CD14-positive monocyte (primary cell): ENCODE results near the gene GLRA2. TPM values are rescaled to one million over a fixed set of nuclear protein-coding genes. Genes with fewer than 3 reads are reported as not detected.

Experiments
- DNase-seq, 3 donors: peaks; one replicate each; pipeline ENCODE4 v3.0.0-alpha.2; 2011 to 2022
- H2AFZ ChIP-seq: 2 replicates; pipeline ENCODE4 v1.6.0; 2012; ENCODE audit warnings: mild to moderate bottlenecking, low read depth, low read length, inconsistent platforms; ENCODE audit not compliant: insufficient read depth, poor library complexity, severe bottlenecking
- H3K27ac ChIP-seq, 2 donors: 1 replicate in 1 of 2; 2 replicates in 1 of 2; pipeline ENCODE4 v1.5.1; 2012 to 2013; ENCODE audit warnings: low read length in 2 of 2, control low read depth in 1 of 2, inconsistent platforms in 1 of 2, low read depth in 1 of 2, mild to moderate bottlenecking in 1 of 2
- H3K27me3 ChIP-seq, 2 donors: one replicate each; pipeline versions ENCODE4 v1.6.0 to v1.6.1; 2011 to 2013; ENCODE audit warnings: low read length in 2 of 2; ENCODE audit not compliant: control insufficient read depth in 2 of 2, insufficient read depth in 2 of 2
- H3K36me3 ChIP-seq, 2 donors: replicated peaks in 1 of 2; 1 replicate in 1 of 2; 2 replicates in 1 of 2; pipeline versions ENCODE4 v1.5.1 to v1.6.1; 2012 to 2013; ENCODE audit warnings: low read length in 2 of 2, control low read depth in 1 of 2, inconsistent platforms in 1 of 2, mild to moderate bottlenecking in 1 of 2; ENCODE audit not compliant: insufficient read depth in 2 of 2, control insufficient read depth in 1 of 2
- H3K4me1 ChIP-seq, 2 donors: 1 replicate in 1 of 2; 2 replicates in 1 of 2; pipeline versions ENCODE4 v1.5.1 to v1.6.1; 2012 to 2013; ENCODE audit warnings: low read length in 2 of 2, control low read depth in 1 of 2, inconsistent platforms in 1 of 2, mild to moderate bottlenecking in 1 of 2, moderate library complexity in 1 of 2; ENCODE audit not compliant: insufficient read depth in 2 of 2, control insufficient read depth in 1 of 2
- H3K4me2 ChIP-seq: replicated peaks from 2 replicates; pipeline ENCODE3; 2012; ENCODE audit warnings: low read length, moderate library complexity, mild to moderate bottlenecking; ENCODE audit not compliant: poor library complexity, severe bottlenecking; ENCODE audit errors: extremely low read depth
- H3K4me3 ChIP-seq, 3 experiments: fragments of 200-600 bp in 1 of 3; sonication (generic) in 1 of 3; replicated peaks in 1 of 3; 1 replicate in 2 of 3; 2 replicates in 1 of 3; pipeline ENCODE4 v1.5.1; 2011 to 2013; ENCODE audit warnings: low read length in 3 of 3, mild to moderate bottlenecking in 3 of 3, control low read depth in 2 of 3, low read depth in 2 of 3, inconsistent platforms in 1 of 3, moderate library complexity in 1 of 3
- H3K79me2 ChIP-seq: 2 replicates; pipeline ENCODE4 v1.6.0; 2012; ENCODE audit warnings: mild to moderate bottlenecking, control low read depth, inconsistent platforms, low read length, moderate library complexity; ENCODE audit not compliant: insufficient read depth
- H3K9ac ChIP-seq: 2 replicates; pipeline ENCODE4 v1.6.0; 2017; ENCODE audit warnings: low read length, mild to moderate bottlenecking; ENCODE audit not compliant: insufficient read depth, poor library complexity, severe bottlenecking
- H3K9me3 ChIP-seq, 2 donors: replicated peaks in 1 of 2; 1 replicate in 1 of 2; 2 replicates in 1 of 2; pipeline versions ENCODE4 v1.5.1 to v1.6.1; 2012 to 2013; ENCODE audit warnings: low read length in 2 of 2, control low read depth in 1 of 2; ENCODE audit not compliant: control insufficient read depth in 1 of 2, insufficient read depth in 1 of 2
- H4K20me1 ChIP-seq: 2 replicates; pipeline ENCODE4 v1.6.0; 2012; ENCODE audit warnings: mild to moderate bottlenecking, low read length, control low read depth, moderate library complexity; ENCODE audit not compliant: insufficient read depth
- H3K27ac Mint-ChIP-seq, 7 donors: one replicate each; pipeline ENCODE4 v1.8.0; 2020; ENCODE audit warnings: mild to moderate bottlenecking in 7 of 7, mixed read lengths in 7 of 7, moderate library complexity in 6 of 7, inconsistent platforms in 2 of 7
- H3K27me3 Mint-ChIP-seq, 3 donors: one replicate each; pipeline ENCODE4 v1.8.0; 2021 to 2022; ENCODE audit warnings: low read depth in 3 of 3, mild to moderate bottlenecking in 3 of 3, mixed read lengths in 3 of 3, moderate library complexity in 3 of 3, inconsistent platforms in 1 of 3
- H3K36me3 Mint-ChIP-seq, 2 donors: one replicate each; pipeline ENCODE4 v1.8.0; 2020; ENCODE audit warnings: mixed read lengths in 2 of 2, inconsistent platforms in 1 of 2, mild to moderate bottlenecking in 1 of 2
- H3K4me1 Mint-ChIP-seq: one replicate; pipeline ENCODE4 v1.8.0; 2020; ENCODE audit warnings: mild to moderate bottlenecking, mixed read lengths
- H3K4me3 Mint-ChIP-seq, 2 donors: one replicate each; pipeline ENCODE4 v1.8.0; 2020; ENCODE audit warnings: mild to moderate bottlenecking in 2 of 2, mixed read lengths in 2 of 2, moderate library complexity in 1 of 2
- H3K9me3 Mint-ChIP-seq, 7 donors: one replicate each; pipeline ENCODE4 v1.8.0; 2020 to 2022; ENCODE audit warnings: mixed read lengths in 7 of 7, mild to moderate bottlenecking in 6 of 7, moderate library complexity in 6 of 7, inconsistent platforms in 2 of 7
- CTCF ChIP-seq: fragments of 200-600 bp; IDR thresholded peaks from one replicate; pipeline ENCODE4 v1.8.0; 2022; ENCODE audit warnings: antibody characterized with exemption, mild to moderate bottlenecking
- WGBS: methylation state at CpG from one replicate; pipeline ENCODE4 v1.1.5; 2013; ENCODE audit warnings: missing lambda C conversion rate; ENCODE audit not compliant: insufficient coverage; 5-methylcytosine and 5-hydroxymethylcytosine counted together
- intact Hi-C, 2 donors: fragments of 100-400 bp; cut with micrococcal nuclease; formaldehyde crosslinking; loops; one replicate each; pipeline versions ENCODE4 v1.15.0 to v1.15.1; 2023
- polyA plus RNA-seq, 3 donors: library from polyadenylated mRNA; depleted of rRNA in 1 of 3; unstranded in 2 of 3; stranded (reverse) in 1 of 3; fragments of 300-500 nt in 2 of 3; fragments of >200 nt in 1 of 3; fragmentation: Illumina TruSeq in 2 of 3; gene quantifications; 1 replicate in 2 of 3; 2 replicates in 1 of 3; pipeline ENCODE4 v1.2.3, GENCODE V29; 2012 to 2021

Gene GLRA2
- polyA plus RNA-seq, 3 donors = not detected

GRCh38 chrX:14670819-14671218, 141.5 kb downstream of the GLRA2 start:
- no peaks in the 10 kb centered on the region for H3K9me3 ChIP-seq
- H3K27ac Mint-ChIP-seq = no peak overlapping the region
- no peak for TF ChIP-seq CTCF
- intact Hi-C loops = no loop called here
- H3K4me1 Mint-ChIP-seq = no peaks in the 10 kb centered on the region
- no peak overlapping the region for H2AFZ ChIP-seq
- H3K36me3 ChIP-seq = no peaks in the 10 kb centered on the region
- no peak overlapping the region for H3K27ac ChIP-seq
- H3K79me2 ChIP-seq = no peaks in the 10 kb centered on the region
- no peak overlapping the region for H3K4me2 ChIP-seq
- H3K9me3 Mint-ChIP-seq = peaks cover 0 to 2% (median 0%) of the 10 kb centered on the region in 7 donors
- WGBS = no CpG with 5 or more reads among the region's 1 CpG
- no peak overlapping the region for H3K9ac ChIP-seq
- H3K27me3 ChIP-seq = no peaks in the 10 kb centered on the region
- no peak overlapping the region for H3K4me3 Mint-ChIP-seq
- H3K36me3 Mint-ChIP-seq = no peaks in the 10 kb centered on the region
- H3K4me1 ChIP-seq = no peaks in the 10 kb centered on the region
- no peak overlapping the region for H3K4me3 ChIP-seq
- peaks cover 0 to 2% (median 0%) of the 10 kb centered on the region in 3 donors for H3K27me3 Mint-ChIP-seq
- H4K20me1 ChIP-seq = no peaks in the 10 kb centered on the region
- DNase-seq = no peak

GRCh38 chrX:14672611-14673172, 143.4 kb downstream of the GLRA2 start:
- no peak for DNase-seq
- Histone ChIP-seq H3K9ac (no peak overlapping the region), H2AFZ (no peak overlapping the region), H3K27ac (no peak overlapping the region), H3K4me2 (no peak overlapping the region), H3K27me3 (no peaks in the 10 kb centered on the region), H3K4me1 (no peaks in the 10 kb centered on the region), H3K36me3 (no peaks in the 10 kb centered on the region), H3K79me2 (no peaks in the 10 kb centered on the region), H3K9me3 (no peaks in the 10 kb centered on the region), H3K4me3 (no peak overlapping the region), H4K20me1 (no peaks in the 10 kb centered on the region)
- Mint-ChIP-seq H3K36me3 (no peaks in the 10 kb centered on the region), H3K27ac (no peak overlapping the region), H3K9me3 (peaks cover 0 to 2% (median 0%) of the 10 kb centered on the region in 7 donors), H3K4me3 (no peak overlapping the region), H3K27me3 (peaks cover 0 to 2% (median 0%) of the 10 kb centered on the region in 3 donors), H3K4me1 (no peaks in the 10 kb centered on the region)
- TF ChIP-seq CTCF = no peak
- 90% methylated on average over 2 of the region's 5 CpGs for WGBS
- intact Hi-C loops = no loop called here
